ENCODE data around the gene ECHDC3.
"Not testable (repeated sequence)": the region's sequence is repeated elsewhere in the genome, so short reads cannot be mapped to it uniquely, and the experiment has no call there.

The ECHDC3 gene

GRCh38 chr10:11715815-11716494 is 26.2 kb upstream of the ECHDC3 start:
- DNase-seq (ENCODE audit: extremely low read depth in 1 of 2, low read depth in 1 of 2), result no peak

- DNase-seq (ENCODE audit: extremely low read depth in 1 of 2, low read depth in 1 of 2), result no peak
Measured at GRCh38 chr10:11716686-11717085, 25.5 kb upstream of the ECHDC3 start.

GRCh38 chr10:11719496-11720259 is 22.5 kb upstream of the ECHDC3 start:
- no peak for DNase-seq (ENCODE audit: extremely low read depth in 1 of 2, low read depth in 1 of 2)

GRCh38 chr10:11720260-11720741 is 21.9 kb upstream of the ECHDC3 start:
- DNase-seq (ENCODE audit: extremely low read depth in 1 of 2, low read depth in 1 of 2), result no peak

- no peak for DNase-seq (ENCODE audit: extremely low read depth in 1 of 2, low read depth in 1 of 2)
Measured at GRCh38 chr10:11721806-11722205, 20.4 kb upstream of the ECHDC3 start.

- no peak for DNase-seq (ENCODE audit: extremely low read depth in 1 of 2, low read depth in 1 of 2)
Measured at GRCh38 chr10:11723359-11723758, 18.8 kb upstream of the ECHDC3 start.

GRCh38 chr10:11724938-11725776 is 17.0 kb upstream of the ECHDC3 start:
- no peak for DNase-seq (ENCODE audit: extremely low read depth in 1 of 2, low read depth in 1 of 2)

GRCh38 chr10:11725912-11726311 is 16.3 kb upstream of the ECHDC3 start:
- DNase-seq (ENCODE audit: extremely low read depth in 1 of 2, low read depth in 1 of 2), result no peak

GRCh38 chr10:11727563-11727962 is 14.6 kb upstream of the ECHDC3 start:
- no peak for DNase-seq (ENCODE audit: extremely low read depth in 1 of 2, low read depth in 1 of 2)

- DNase-seq (ENCODE audit: extremely low read depth in 1 of 2, low read depth in 1 of 2), result no peak
Measured at GRCh38 chr10:11728353-11728752, 13.8 kb upstream of the ECHDC3 start.

GRCh38 chr10:11729790-11730315 is 12.3 kb upstream of the ECHDC3 start:
- DNase-seq (ENCODE audit: extremely low read depth in 1 of 2, low read depth in 1 of 2), result no peak

GRCh38 chr10:11730779-11731178 is 11.4 kb upstream of the ECHDC3 start:
- DNase-seq (ENCODE audit: extremely low read depth in 1 of 2, low read depth in 1 of 2), result no peak

- DNase-seq (ENCODE audit: extremely low read depth in 1 of 2, low read depth in 1 of 2), result not testable (repeated sequence)
Measured at GRCh38 chr10:11736767-11737166, 5.4 kb upstream of the ECHDC3 start.

GRCh38 chr10:11737258-11738032 is 4.7 kb upstream of the ECHDC3 start:
- DNase-seq (ENCODE audit: extremely low read depth in 1 of 2, low read depth in 1 of 2), result not testable (repeated sequence)

GRCh38 chr10:11740907-11741306 is 1.3 kb upstream of the ECHDC3 start:
- DNase-seq (ENCODE audit: extremely low read depth in 1 of 2, low read depth in 1 of 2), result no peak

GRCh38 chr10:11741608-11742007 is 574 bp upstream of the ECHDC3 start:
- no peak for DNase-seq (ENCODE audit: extremely low read depth in 1 of 2, low read depth in 1 of 2)

GRCh38 chr10:11742779-11743298 is 657 bp downstream of the ECHDC3 start:
- DNase-seq (ENCODE audit: extremely low read depth in 1 of 2, low read depth in 1 of 2), result no peak

GRCh38 chr10:11743461-11744338 is 1.5 kb downstream of the ECHDC3 start:
- no peak for DNase-seq (ENCODE audit: extremely low read depth in 1 of 2, low read depth in 1 of 2)

- no peak for DNase-seq (ENCODE audit: extremely low read depth in 1 of 2, low read depth in 1 of 2)
Measured at GRCh38 chr10:11745045-11745444, 2.9 kb downstream of the ECHDC3 start.
